Esophagus squamous epithelium (tissue), 5 donors: ENCODE data around the gene ZNF747. TPM values are rescaled to one million over a fixed set of nuclear protein-coding genes. Genes with fewer than 3 reads are reported as not detected.

Source experiments
- DNase-seq: peaks from one replicate; lab custom pipeline; 2025; lab: John Stamatoyannopoulos, UW
- H3K27ac ChIP-seq, 4 donors: fragments of 200-600 bp; sonication (generic); one replicate each; pipeline ENCODE4 v1.5.1; 2016 to 2019; ENCODE audit warnings: mild to moderate bottlenecking in 1 of 4
- H3K27me3 ChIP-seq, 4 donors: fragments of 200-600 bp; sonication (generic); 1 replicate in 3 of 4; 2 replicates in 1 of 4; pipeline versions ENCODE4 v1.5.1 to v1.6.0; 2017 to 2021; ENCODE audit warnings: antibody characterized with exemption in 1 of 4
- H3K36me3 ChIP-seq, 3 donors: fragments of 200-600 bp; sonication (generic); one replicate each; pipeline ENCODE4 v1.5.1; 2016 to 2019
- H3K4me1 ChIP-seq, 3 donors: fragments of 200-600 bp; sonication (generic); one replicate each; pipeline ENCODE4 v1.5.1; 2017 to 2019
- H3K4me3 ChIP-seq, 4 donors: fragments of 200-600 bp; sonication (generic); 1 replicate in 3 of 4; 2 replicates in 1 of 4; pipeline ENCODE4 v1.5.1; 2016 to 2019; ENCODE audit warnings: mild to moderate bottlenecking in 2 of 4, moderate library complexity in 1 of 4
- H3K9me3 ChIP-seq, 3 donors: fragments of 200-600 bp; sonication (generic); one replicate each; pipeline ENCODE4 v1.5.1; 2016 to 2019
- CTCF ChIP-seq, 6 experiments: fragments of 450-650 bp in 4 of 6; fragments of 200-600 bp in 2 of 6; sonication (generic) in 2 of 6; IDR thresholded peaks; one replicate each; pipeline ENCODE4 v1.5.1; 2016 to 2019; ENCODE audit warnings: antibody characterized with exemption in 6 of 6, mild to moderate bottlenecking in 4 of 6, moderate library complexity in 4 of 6
- POLR2A ChIP-seq, 4 donors: fragments of 450-650 bp; IDR thresholded peaks; one replicate each; pipeline ENCODE4 v1.6.1; 2017; ENCODE audit warnings: antibody characterized with exemption in 4 of 4, mild to moderate bottlenecking in 4 of 4, moderate library complexity in 3 of 4
- WGBS, 2 donors: methylation state at CpG; one replicate each; pipeline ENCODE4 v1.1.5; 2018; 5-methylcytosine and 5-hydroxymethylcytosine counted together
- intact Hi-C: fragments of 100-400 bp; cut with DNase I; formaldehyde crosslinking; loops from one replicate; pipeline ENCODE4 v1.15.0; 2022
- total RNA-seq, 4 donors: library from RNA; depleted of rRNA; stranded (reverse); fragments of >200 nt; gene quantifications; one replicate each; pipeline ENCODE4 v1.1.0, GENCODE V29; 2016
- donor health status: DM: yes; HTN: yes; CAD: no.

Gene ZNF747
- total RNA-seq, 4 donors from 2014 or later: 7.2 to 12.4 (median 8.3) TPM

- no peak for TF ChIP-seq CTCF (IDR thresholded peaks at IDR 0.05)
- TF ChIP-seq POLR2A (IDR thresholded peaks at IDR 0.05): no peak
- intact Hi-C loops: no loop called here
- Histone ChIP-seq H3K36me3 (no peaks in the 10 kb centered on the region), H3K4me3 (no peak overlapping the region), H3K9me3 (no peaks in the 10 kb centered on the region), H3K27ac (no peak overlapping the region), H3K27me3 (peaks cover 0 to 7% (median 0%) of the 10 kb centered on the region in 4 donors), H3K4me1 (peaks cover 0 to 25% (median 0%) of the 10 kb centered on the region in 3 donors)
- WGBS, 2 donors: 67 to 81% methylated on average over 8 to 11 of the region's 12 CpGs
- no peak for DNase-seq
These were observed 39.9 kb downstream of the ZNF747 start for GRCh38 chr16:30494709-30495108.

DNA sequence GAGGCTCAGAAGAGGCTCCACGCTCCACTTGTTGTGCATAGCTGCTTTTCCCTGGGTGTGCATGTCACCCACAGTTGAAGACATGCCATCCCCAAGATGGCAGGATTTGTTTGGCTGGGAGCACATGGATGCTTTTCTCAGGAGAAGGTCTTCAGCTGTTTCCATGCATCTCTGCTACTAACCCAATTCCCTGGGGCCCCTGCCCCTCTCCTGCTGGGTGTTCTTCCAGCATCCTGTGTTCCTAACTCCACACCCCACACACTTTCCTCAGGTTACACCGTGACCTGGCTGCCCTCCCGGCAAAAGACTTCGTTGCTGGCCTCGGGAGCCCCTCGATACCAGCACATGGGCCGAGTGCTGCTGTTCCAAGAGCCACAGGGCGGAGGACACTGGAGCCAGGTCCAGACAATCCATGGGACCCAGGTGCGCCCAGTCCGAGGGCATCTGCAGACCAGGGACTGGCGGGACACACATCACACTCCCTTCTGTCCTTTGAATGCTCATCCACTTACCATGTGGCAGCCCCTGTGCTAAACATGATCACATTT, 40.6 kb downstream of the ZNF747 start:
- Histone ChIP-seq H3K4me1 (peaks cover 0 to 32% (median 0%) of the 10 kb centered on the region in 3 donors), H3K36me3 (no peaks in the 10 kb centered on the region), H3K27me3 (peaks cover 0 to 7% (median 0%) of the 10 kb centered on the region in 4 donors), H3K27ac (no peak overlapping the region), H3K9me3 (no peaks in the 10 kb centered on the region), H3K4me3 (no peak overlapping the region)
- intact Hi-C loops: no loop called here
- DNase-seq: no peak
- TF ChIP-seq CTCF (IDR thresholded peaks at IDR 0.05): no peak
- TF ChIP-seq POLR2A (IDR thresholded peaks at IDR 0.05): no peak
- WGBS, 2 donors: 76 to 83% methylated on average over 8 to 10 of the region's 11 CpGs

DNA sequence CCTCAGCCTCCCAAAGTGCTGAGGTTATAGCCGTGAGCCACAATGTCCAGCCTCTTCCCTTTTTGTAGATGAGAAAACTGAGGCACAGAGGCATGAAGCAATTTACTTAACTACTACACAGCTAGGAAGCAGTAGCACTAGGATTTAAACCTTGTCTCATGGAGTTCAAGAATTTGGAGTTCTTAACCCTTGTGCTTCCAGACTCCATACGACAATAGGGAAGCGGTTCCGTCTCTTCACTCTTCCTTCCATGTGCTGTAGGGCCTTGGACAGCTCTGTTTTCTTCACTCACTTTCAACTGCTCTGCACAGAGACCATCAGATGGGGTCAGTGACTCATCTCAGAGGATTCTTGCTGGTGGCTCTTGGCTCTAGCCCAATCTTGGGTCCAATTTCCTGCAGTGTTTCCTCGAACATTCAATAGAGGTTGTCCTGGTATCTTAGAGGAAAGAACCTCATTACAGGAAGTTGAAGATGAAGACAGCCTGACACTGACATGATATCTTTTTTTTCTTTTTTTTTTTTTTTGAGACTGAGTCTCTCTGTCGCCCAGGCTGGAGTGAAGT, 42.8 kb downstream of the ZNF747 start:
- no peak overlapping the region for H3K4me3 ChIP-seq
- no peak for DNase-seq
- TF ChIP-seq POLR2A (IDR thresholded peaks at IDR 0.05): no peak
- TF ChIP-seq CTCF (IDR thresholded peaks at IDR 0.05): no peak
- intact Hi-C loops: no loop called here
- peaks cover 0 to 7% (median 0%) of the 10 kb centered on the region in 4 donors for H3K27me3 ChIP-seq
- H3K27ac ChIP-seq: no peak overlapping the region
- WGBS, 2 donors: 30 to 41% methylated on average over 6 of the region's 6 CpGs
- peaks cover 0 to 33% (median 0%) of the 10 kb centered on the region in 3 donors for H3K4me1 ChIP-seq
- no peaks in the 10 kb centered on the region for H3K36me3 ChIP-seq
- H3K9me3 ChIP-seq: no peaks in the 10 kb centered on the region

DNA sequence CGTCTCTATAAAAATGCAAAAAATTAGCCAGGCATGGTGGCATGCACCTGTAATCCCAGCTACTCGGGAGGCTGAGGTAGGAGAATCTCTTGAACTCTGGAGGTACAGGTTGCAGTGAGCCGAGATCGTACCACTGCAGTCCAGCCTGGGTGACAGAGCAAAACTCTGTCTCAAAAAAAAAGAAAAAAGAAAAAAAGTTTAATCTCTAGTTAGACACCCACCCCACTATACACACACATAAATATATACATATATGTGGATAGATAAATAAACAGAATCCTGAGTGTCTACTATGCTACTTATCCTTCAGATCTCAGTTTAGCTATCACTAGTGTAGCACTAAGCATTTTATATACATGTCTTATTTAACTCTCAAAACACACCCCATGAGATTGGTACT, 43.4 kb downstream of the ZNF747 start:
- 82 to 84% methylated on average over 3 to 4 of the region's 4 CpGs for WGBS, 2 donors
- Histone ChIP-seq H3K9me3 (no peaks in the 10 kb centered on the region), H3K27ac (no peak overlapping the region), H3K27me3 (peaks cover 0 to 6% (median 0%) of the 10 kb centered on the region in 4 donors), H3K4me3 (no peak overlapping the region), H3K36me3 (no peaks in the 10 kb centered on the region), H3K4me1 (peaks cover 0 to 33% (median 0%) of the 10 kb centered on the region in 3 donors)
- no peak for TF ChIP-seq POLR2A (IDR thresholded peaks at IDR 0.05)
- intact Hi-C loops: no loop called here
- DNase-seq: no peak

- no peak for DNase-seq
- H3K4me1 ChIP-seq: peaks cover 0 to 33% (median 0%) of the 10 kb centered on the region in 3 donors
- no peaks in the 10 kb centered on the region for H3K9me3 ChIP-seq
- peak overlapping the region in 2 of 4 donors; percentile 17 to 19 for H3K27ac ChIP-seq
- H3K4me3 ChIP-seq: no peak overlapping the region
- intact Hi-C loops: no loop called here
- TF ChIP-seq POLR2A (IDR thresholded peaks at IDR 0.05) (no peak), CTCF (IDR thresholded peaks at IDR 0.05) (no peak)
- H3K27me3 ChIP-seq: peaks cover 0 to 2% (median 0%) of the 10 kb centered on the region in 4 donors
- WGBS, 2 donors: 26 to 45% methylated on average over 6 of the region's 6 CpGs
- H3K36me3 ChIP-seq: no peaks in the 10 kb centered on the region
These were observed 44.4 kb downstream of the ZNF747 start for GRCh38 chr16:30490210-30490609.
